PC-3 (cell line): ENCODE results near the gene RBM7.

Source experiments
- CTCF ChIP-seq: fragments of 300-600 bp; sonication (generic); conservative IDR thresholded peaks from 2 replicates; pipeline ENCODE4 v1.5.1; 2017; ENCODE audit warnings: antibody characterized with exemption, low read depth, mild to moderate bottlenecking, low read length
- EZH2 ChIP-seq: fragments of 300-600 bp; sonication (generic); IDR thresholded peaks from one replicate; pipeline ENCODE4 v1.6.1; 2017; ENCODE audit warnings: antibody characterized with exemption, mild to moderate bottlenecking, low read length; ENCODE audit not compliant: unreplicated experiment
- EZH2phosphoT487 ChIP-seq: fragments of 300-600 bp; sonication (generic); IDR thresholded peaks from 2 replicates; pipeline ENCODE4 v1.6.1; 2018; ENCODE audit warnings: mild to moderate bottlenecking, antibody characterized with exemption, low read length, borderline replicate concordance

- TF ChIP-seq CTCF: no peak
- no peak for TF ChIP-seq EZH2phosphoT487
- no peak for TF ChIP-seq EZH2
Observed at GRCh38 chr11:114440121-114440860, 39.8 kb downstream of the RBM7 start.
